Mucosa of descending colon (tissue), 3 donors: ENCODE results near the gene BBIP1. TPM values are rescaled to one million over a fixed set of nuclear protein-coding genes. Genes with fewer than 3 reads are reported as not detected.
A peak's percentile ranks its signal among the peaks of the same experiment; 100 is the strongest.
"Not testable (repeated sequence)": the region's sequence is repeated elsewhere in the genome, so short reads cannot be mapped to it uniquely, and the experiment has no call there.

Experiments
- ATAC-seq: fragments of 200-7000 bp; cut with Tn5 transposase; one replicate; pipeline ENCODE4 v1.9.1; 2020; ENCODE audit warnings: mild to moderate bottlenecking, moderate library complexity
- DNase-seq, 3 donors: peaks; one replicate each; pipeline ENCODE4 v3.0.0-alpha.2; 2020
- H3K36me3 ChIP-seq: fragments of 200-600 bp; one replicate; pipeline ENCODE4 v1.8.0; 2021; ENCODE audit warnings: low read depth, mild to moderate bottlenecking
- H3K4me1 ChIP-seq: fragments of 200-600 bp; one replicate; pipeline ENCODE4 v1.8.0; 2021; ENCODE audit warnings: low read depth, mild to moderate bottlenecking
- H3K4me3 ChIP-seq: fragments of 200-600 bp; one replicate; pipeline ENCODE4 v1.8.0; 2021; ENCODE audit warnings: mild to moderate bottlenecking
- H3K9me3 ChIP-seq: fragments of 200-600 bp; one replicate; pipeline ENCODE4 v1.8.0; 2021; ENCODE audit warnings: mild to moderate bottlenecking
- intact Hi-C, 2 donors: fragments of 100-400 bp; cut with DNase I in 1 of 2; cut with micrococcal nuclease in 1 of 2; formaldehyde crosslinking; loops; one replicate each; pipeline versions ENCODE4 v1.11.0 to v1.11.1; 2022; cut with DNase I, micrococcal nuclease
- total RNA-seq, 3 donors: library from RNA; stranded (reverse); fragmentation: NEBNext Ultra II Directional in 2 of 3; extraction: Animal tissue kit (Norgen Biotek cat#: 25700) in 2 of 3; gene quantifications; one replicate each; pipeline versions ENCODE4 v1.2.1 to v1.2.4, GENCODE V29; 2021 to 2023
- TF ChIP-seq, protein P1 (sequence below): fragments of 200-600 bp; IDR thresholded peaks from one replicate; pipeline ENCODE4 v1.8.0; 2022; ENCODE audit warnings: antibody characterized with exemption, mild to moderate bottlenecking
- donor health status: DM: no; HTN: no; CAD: no; lungs with moderate emphysema.
- donor health status: DM: no; HTN: no; CAD: no.
- donor health status: DM: no; HTN: yes; CAD: no.

BBIP1 gene
- total RNA-seq, 3 donors from 2014 or later, result 10.6 to 23.4 (median 17.6) TPM

GRCh38 chr10:110919971-110920881 lies 1.2 kb upstream of the BBIP1 start:
- DNase-seq, result peak; percentile 64 to 74 (median 68)
- H3K9me3 ChIP-seq, result no peaks in the 10 kb centered on the region
- peak overlapping the region; percentile 70 for H3K4me3 ChIP-seq
- TF ChIP-seq, protein P1, sequence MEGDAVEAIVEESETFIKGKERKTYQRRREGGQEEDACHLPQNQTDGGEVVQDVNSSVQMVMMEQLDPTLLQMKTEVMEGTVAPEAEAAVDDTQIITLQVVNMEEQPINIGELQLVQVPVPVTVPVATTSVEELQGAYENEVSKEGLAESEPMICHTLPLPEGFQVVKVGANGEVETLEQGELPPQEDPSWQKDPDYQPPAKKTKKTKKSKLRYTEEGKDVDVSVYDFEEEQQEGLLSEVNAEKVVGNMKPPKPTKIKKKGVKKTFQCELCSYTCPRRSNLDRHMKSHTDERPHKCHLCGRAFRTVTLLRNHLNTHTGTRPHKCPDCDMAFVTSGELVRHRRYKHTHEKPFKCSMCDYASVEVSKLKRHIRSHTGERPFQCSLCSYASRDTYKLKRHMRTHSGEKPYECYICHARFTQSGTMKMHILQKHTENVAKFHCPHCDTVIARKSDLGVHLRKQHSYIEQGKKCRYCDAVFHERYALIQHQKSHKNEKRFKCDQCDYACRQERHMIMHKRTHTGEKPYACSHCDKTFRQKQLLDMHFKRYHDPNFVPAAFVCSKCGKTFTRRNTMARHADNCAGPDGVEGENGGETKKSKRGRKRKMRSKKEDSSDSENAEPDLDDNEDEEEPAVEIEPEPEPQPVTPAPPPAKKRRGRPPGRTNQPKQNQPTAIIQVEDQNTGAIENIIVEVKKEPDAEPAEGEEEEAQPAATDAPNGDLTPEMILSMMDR, result no peak
- intact Hi-C loops, result no loop called here
- H3K36me3 ChIP-seq, result peaks cover 7% of the 10 kb centered on the region
- ATAC-seq, result no peak
- H3K4me1 ChIP-seq, result peaks cover 27% of the 10 kb centered on the region

DNA sequence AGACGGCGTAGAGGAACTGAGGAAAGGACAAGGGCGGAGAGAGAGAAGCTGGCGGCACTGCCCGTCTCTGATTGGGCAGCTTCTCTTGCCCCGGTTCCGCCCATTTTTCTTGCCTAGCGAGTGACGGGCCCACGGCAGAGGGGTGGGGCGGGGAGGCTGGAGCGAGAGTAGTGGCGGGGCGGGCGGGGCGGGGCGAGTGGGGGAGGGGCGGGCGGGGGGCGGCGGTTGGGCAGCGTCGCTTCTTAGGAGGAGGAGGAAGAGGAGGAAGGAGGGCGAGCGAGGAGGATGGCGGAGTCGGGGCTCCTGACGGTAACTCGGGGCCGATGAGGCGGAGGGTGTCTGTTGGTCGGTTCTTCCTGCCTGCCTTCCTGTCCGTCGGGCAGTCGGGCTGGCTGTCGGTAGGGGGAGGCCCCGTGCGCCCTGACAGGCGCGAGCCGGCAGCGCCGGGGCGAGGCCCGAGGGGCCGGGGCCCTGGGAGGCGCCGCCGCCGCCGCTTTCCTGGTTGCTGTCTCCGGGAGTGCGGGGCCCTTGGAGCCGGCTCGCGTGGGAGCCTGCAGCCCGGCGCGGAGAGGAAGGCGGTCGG lies 460 bp upstream of the BBIP1 start, which contains the start of gene SHOC2:
TSS of gene SHOC2 (plus strand) at position 256 of the 583 bp plus-strand sequence. CDS start 44,755 bp downstream, outside the sequence.
- peak in 2 of 3 donors; percentile 97 to 100 for DNase-seq
- intact Hi-C loops, result no loop called here
- H3K9me3 ChIP-seq, result no peaks in the 10 kb centered on the region
- peaks cover 7% of the 10 kb centered on the region for H3K36me3 ChIP-seq
- peaks cover 27% of the 10 kb centered on the region for H3K4me1 ChIP-seq
- TF ChIP-seq, protein P1, result no peak
- ATAC-seq, result peak; percentile 57
- H3K4me3 ChIP-seq, result peak within 1 kb of the TSS; percentile 70

DNA sequence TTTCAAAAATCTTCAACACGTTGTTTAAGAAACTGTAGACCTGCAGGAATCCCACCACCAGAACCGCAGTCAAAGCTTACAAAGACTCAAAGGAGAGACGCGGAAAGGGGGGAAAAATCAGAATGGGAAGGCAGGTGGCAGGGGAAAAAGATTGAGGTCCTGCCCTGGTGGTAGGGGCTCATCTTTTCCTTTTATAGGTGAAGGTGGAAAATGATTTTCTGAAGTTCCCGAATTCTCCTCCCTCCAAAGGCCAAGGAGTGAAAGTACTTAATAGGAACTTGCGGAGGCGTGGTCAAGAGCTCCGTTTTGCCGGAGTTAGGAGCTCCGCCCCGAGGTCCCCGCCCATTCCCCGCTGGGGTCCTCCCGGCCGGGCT lies 724 bp downstream of the BBIP1 start:
- intact Hi-C loops, result no loop called here
- DNase-seq (peak; percentile 97 to 98 (median 97)), ATAC-seq (no peak)
- H3K36me3 ChIP-seq, result peaks cover 7% of the 10 kb centered on the region
- H3K4me1 ChIP-seq, result peaks cover 17% of the 10 kb centered on the region
- TF ChIP-seq, protein P1, result no peak
- peak overlapping the region; percentile 55 for H3K4me3 ChIP-seq
- no peaks in the 10 kb centered on the region for H3K9me3 ChIP-seq

DNA sequence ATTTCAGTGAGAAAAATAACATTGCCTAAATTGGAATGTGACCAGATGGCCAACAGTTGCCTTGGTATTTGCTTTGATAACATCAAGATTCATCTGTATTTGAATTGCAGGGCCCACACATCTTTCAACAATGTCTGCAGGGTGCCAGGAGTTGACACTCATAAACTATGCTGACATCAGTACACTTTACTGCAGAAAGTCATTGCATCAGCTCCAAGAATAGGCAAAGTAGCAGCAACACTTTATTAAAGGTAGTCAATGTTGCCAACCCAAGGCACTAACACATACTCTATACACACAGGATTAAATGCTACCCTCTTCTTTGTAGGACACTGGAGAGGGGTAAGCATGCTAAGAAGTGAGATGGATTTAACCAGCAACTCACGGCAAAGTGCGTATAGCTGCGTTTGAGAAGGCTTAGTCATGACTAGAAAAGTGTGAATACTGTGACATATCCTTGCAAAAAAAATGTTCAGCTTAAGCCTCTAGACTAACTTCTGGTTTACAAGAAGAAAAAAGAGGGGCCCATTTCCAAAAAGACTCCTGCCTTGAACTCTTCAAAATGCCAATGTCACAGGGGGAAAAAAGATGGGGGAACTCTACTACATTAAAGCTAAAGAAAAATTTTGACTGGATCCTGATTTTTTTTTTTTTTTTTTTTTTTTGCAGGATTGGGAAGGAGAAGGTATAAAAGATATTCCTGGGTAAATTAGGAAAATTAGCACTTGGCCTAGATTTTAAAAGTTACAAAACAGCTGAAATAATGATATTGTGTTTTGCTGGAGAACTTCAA lies 2.2 kb downstream of the BBIP1 start:
- TF ChIP-seq, protein P1, result no peak
- H3K4me3 ChIP-seq, result no peak overlapping the region
- ATAC-seq, result no peak
- intact Hi-C loops, result no loop called here
- no peaks in the 10 kb centered on the region for H3K9me3 ChIP-seq
- DNase-seq, result no peak
- peaks cover 10% of the 10 kb centered on the region for H3K4me1 ChIP-seq
- H3K36me3 ChIP-seq, result peaks cover 7% of the 10 kb centered on the region

GRCh38 chr10:110915600-110915999 lies 3.4 kb downstream of the BBIP1 start:
- H3K4me3 ChIP-seq, H3K36me3 ChIP-seq, H3K9me3 ChIP-seq, intact Hi-C loops, ATAC-seq, DNase-seq, H3K4me1 ChIP-seq: not testable (repeated sequence)
